ENCODE results near the gene SHB.

DNA sequence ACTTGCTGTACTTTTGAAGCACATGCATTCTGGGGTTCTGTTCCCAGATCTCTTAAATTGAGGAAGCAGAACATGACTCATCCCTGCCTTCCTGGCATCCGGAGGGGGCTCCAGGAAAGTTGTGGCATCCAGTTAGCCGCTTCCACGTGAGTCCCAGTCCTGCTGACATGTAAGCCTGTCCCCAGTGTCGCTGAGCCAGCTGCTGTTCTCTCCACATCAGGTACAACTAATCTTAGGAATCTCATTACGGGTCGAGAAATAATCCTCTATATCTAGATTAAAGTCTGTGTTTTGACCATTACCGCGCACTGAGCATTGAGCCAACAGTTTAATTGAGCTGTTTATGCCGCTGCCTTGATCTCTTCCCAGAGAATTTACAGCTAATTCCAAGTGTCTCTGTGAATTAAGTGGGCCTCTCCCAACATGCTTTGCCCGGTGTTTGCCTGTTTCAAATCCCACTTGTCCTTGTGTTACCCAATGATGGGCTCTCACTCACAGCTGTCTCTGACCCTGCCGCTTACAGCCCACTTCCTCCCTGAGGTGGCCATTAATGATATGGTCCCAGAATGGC is 10.5 kb upstream of the SHB start:
- no peak for TF ChIP-seq CTCF (IDR thresholded peaks at IDR 0.05)
- peak; percentile 20 for TF ChIP-seq POLR2AphosphoS5 (IDR thresholded peaks at IDR 0.05)

All from prostate gland (tissue), 2 donors.